Ascending aorta (tissue), 2 donors: ENCODE measurements around the gene DAGLA. TPM values are rescaled to one million over a fixed set of nuclear protein-coding genes. Genes with fewer than 3 reads are reported as not detected.
"Not testable (repeated sequence)": the region's sequence is repeated elsewhere in the genome, so short reads cannot be mapped to it uniquely, and the experiment has no call there.

ENCODE experiments used
- DNase-seq, 2 donors: peaks; one replicate each; pipeline ENCODE4 v3.0.0-alpha.2; 2019; ENCODE audit warnings: low spot score in 2 of 2
- H3K27ac ChIP-seq, 2 donors: fragments of 200-600 bp; sonication (generic); one replicate each; pipeline ENCODE4 v1.5.1; 2016 to 2017; ENCODE audit warnings: mild to moderate bottlenecking in 1 of 2
- H3K27me3 ChIP-seq: fragments of 200-600 bp; sonication (generic); one replicate; pipeline ENCODE4 v1.5.1; 2017
- H3K36me3 ChIP-seq, 2 donors: fragments of 200-600 bp; sonication (generic); one replicate each; pipeline ENCODE4 v1.5.1; 2016
- H3K4me1 ChIP-seq, 2 donors: fragments of 200-600 bp; sonication (generic); one replicate each; pipeline ENCODE4 v1.5.1; 2016 to 2017; ENCODE audit warnings: mild to moderate bottlenecking in 1 of 2
- H3K4me3 ChIP-seq, 2 donors: fragments of 200-600 bp; sonication (generic); one replicate each; pipeline ENCODE4 v1.5.1; 2016 to 2017; ENCODE audit warnings: mild to moderate bottlenecking in 1 of 2
- H3K9me3 ChIP-seq, 2 donors: fragments of 200-600 bp; sonication (generic); one replicate each; pipeline ENCODE4 v1.5.1; 2016
- intact Hi-C: fragments of 100-400 bp; cut with DNase I; formaldehyde crosslinking; loops from one replicate; pipeline ENCODE4 v1.15.1; 2023
- total RNA-seq: library from RNA; depleted of rRNA; stranded (reverse); fragments of >200 nt; gene quantifications from one replicate; pipeline ENCODE4 v1.1.0, GENCODE V29; 2016
- TF ChIP-seq, protein P1 (sequence below), 3 experiments: fragments of 200-600 bp in 2 of 3; fragments of 450-650 bp in 1 of 3; sonication (generic) in 2 of 3; IDR thresholded peaks; one replicate each; pipeline ENCODE4 v1.5.1; 2016 to 2019; ENCODE audit warnings: antibody characterized with exemption in 3 of 3, mild to moderate bottlenecking in 1 of 3, moderate library complexity in 1 of 3

DAGLA gene
- total RNA-seq, 1 donor from 2014 or later: 5.3 TPM

DNA sequence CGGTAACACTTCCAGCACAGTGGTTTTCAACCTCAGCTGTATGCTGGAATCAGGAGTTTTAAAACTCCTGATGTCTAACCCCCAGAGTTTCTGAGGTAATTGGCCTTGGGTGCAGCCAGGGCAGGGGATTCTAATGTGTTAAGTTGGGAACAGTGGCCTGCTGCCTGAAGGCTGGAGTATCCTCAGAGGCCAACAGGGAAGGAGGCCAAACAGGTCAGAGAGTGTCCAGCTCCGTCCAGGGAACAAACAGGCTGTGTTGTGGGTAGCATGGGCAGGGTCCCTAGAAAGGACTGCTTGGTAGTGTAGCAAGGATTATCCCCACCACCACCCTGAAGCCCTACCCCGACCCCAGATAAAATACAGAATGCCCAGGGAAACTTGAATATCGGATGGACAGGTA, 10.8 kb upstream of the DAGLA start:
- Histone ChIP-seq H3K27ac (no peak overlapping the region), H3K4me3 (no peak overlapping the region), H3K9me3 (no peaks in the 10 kb centered on the region), H3K27me3 (no peaks in the 10 kb centered on the region), H3K36me3 (no peaks in the 10 kb centered on the region), H3K4me1 (no peaks in the 10 kb centered on the region)
- no peak for DNase-seq
- TF ChIP-seq, protein P1, sequence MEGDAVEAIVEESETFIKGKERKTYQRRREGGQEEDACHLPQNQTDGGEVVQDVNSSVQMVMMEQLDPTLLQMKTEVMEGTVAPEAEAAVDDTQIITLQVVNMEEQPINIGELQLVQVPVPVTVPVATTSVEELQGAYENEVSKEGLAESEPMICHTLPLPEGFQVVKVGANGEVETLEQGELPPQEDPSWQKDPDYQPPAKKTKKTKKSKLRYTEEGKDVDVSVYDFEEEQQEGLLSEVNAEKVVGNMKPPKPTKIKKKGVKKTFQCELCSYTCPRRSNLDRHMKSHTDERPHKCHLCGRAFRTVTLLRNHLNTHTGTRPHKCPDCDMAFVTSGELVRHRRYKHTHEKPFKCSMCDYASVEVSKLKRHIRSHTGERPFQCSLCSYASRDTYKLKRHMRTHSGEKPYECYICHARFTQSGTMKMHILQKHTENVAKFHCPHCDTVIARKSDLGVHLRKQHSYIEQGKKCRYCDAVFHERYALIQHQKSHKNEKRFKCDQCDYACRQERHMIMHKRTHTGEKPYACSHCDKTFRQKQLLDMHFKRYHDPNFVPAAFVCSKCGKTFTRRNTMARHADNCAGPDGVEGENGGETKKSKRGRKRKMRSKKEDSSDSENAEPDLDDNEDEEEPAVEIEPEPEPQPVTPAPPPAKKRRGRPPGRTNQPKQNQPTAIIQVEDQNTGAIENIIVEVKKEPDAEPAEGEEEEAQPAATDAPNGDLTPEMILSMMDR (IDR thresholded peaks at IDR 0.05): no peak
- intact Hi-C loops: no loop called here

DNA sequence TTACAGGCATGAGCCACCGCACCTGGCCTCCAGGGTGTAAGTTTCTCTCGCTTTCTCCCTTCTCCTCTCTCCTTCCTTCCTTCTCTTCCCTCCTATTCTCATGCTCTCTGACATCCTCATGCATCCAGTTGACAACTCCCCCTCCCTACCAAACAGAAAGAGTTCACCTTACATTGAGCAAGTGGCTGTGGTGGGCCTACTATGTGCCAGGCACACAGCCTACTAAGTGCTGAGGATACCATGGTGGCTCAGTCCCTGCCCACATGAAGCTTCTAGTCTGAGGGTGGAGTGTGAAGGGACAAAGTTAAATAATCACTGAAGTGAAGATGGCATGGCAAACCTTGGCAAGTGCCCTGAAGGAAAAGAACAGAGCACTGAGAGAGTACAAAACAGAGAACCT, 9.6 kb upstream of the DAGLA start:
- no peaks in the 10 kb centered on the region for H3K9me3 ChIP-seq
- intact Hi-C loops: no loop called here
- no peak overlapping the region for H3K4me3 ChIP-seq
- TF ChIP-seq, protein P1 (IDR thresholded peaks at IDR 0.05): no peak
- H3K4me1 ChIP-seq: no peaks in the 10 kb centered on the region
- H3K27me3 ChIP-seq: no peaks in the 10 kb centered on the region
- no peaks in the 10 kb centered on the region for H3K36me3 ChIP-seq
- no peak for DNase-seq
- no peak overlapping the region for H3K27ac ChIP-seq

DNA sequence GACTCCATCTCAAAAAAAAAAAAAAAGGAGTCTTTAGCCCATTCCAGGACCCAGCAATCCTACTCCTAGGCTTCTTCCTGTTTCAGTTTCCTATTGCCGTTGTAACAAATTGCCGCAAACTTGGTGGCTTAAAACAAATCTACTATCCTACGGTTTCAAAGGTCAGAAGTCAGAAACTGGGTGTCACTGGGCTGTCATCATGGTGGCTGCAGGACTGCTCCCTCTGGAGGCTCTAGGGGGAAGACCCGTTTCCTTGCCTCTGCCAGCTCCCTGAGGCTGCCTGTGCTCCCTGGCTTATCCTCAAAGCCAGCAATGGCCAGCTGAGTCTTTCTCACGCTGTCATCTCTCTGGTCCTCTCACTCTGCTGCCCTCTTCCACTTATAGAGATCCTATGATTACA, 8.7 kb upstream of the DAGLA start:
- TF ChIP-seq, protein P1 (IDR thresholded peaks at IDR 0.05): no peak
- Histone ChIP-seq H3K4me3 (no peak overlapping the region), H3K36me3 (no peaks in the 10 kb centered on the region), H3K27ac (no peak overlapping the region), H3K27me3 (no peaks in the 10 kb centered on the region), H3K9me3 (no peaks in the 10 kb centered on the region), H3K4me1 (no peaks in the 10 kb centered on the region)
- intact Hi-C loops: no loop called here
- no peak for DNase-seq

DNA sequence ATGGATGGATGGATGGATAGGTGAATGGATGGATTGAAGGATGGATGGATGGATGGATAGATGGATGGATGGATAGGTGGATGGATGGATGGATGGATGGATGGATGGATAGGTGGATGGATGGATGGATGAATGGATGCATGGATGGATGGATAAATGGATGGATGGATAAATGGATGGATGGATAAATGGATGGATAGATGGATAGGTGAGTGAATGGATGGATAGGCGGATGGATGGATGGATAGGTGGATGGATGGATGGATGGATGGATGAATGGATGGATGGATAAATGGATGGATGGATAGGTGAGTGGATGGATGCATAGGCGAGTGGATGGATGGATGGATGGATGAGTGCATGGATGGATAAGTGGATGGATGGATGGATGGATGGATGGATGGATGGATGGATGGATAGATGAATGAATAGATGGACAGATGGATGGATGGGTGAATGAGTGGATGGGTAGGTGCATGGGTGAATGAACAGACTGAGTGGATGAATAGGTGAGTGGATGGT, 6.2 kb upstream of the DAGLA start:
- DNase-seq, H3K4me3 ChIP-seq, H3K4me1 ChIP-seq, intact Hi-C loops, H3K9me3 ChIP-seq, H3K27ac ChIP-seq, H3K27me3 ChIP-seq, H3K36me3 ChIP-seq: not testable (repeated sequence)

DNA sequence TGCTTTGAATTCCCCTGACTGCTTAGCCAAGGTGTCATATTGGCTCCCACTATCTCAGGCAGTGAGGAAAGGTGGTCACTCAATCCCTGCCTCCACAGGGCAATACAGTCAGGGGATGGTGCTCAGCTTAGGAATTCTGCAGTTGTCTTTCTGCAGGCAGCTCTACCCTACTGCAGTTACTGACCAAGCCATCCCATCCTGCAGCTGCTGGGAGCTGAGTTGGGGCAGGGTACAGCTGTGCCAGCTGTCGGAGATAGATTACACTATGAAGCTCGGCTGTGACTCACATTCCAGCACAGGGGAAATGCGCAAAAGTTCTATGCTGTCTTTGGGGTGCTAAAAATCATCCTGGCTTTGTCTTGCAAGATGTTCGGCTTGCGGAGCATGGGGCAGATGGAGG, 4.4 kb upstream of the DAGLA start:
- TF ChIP-seq, protein P1 (IDR thresholded peaks at IDR 0.05): no peak
- H3K9me3 ChIP-seq: no peaks in the 10 kb centered on the region
- H3K36me3 ChIP-seq: no peaks in the 10 kb centered on the region
- peaks cover 0 to 4% of the 10 kb centered on the region in 2 donors for H3K4me1 ChIP-seq
- no peak overlapping the region for H3K27ac ChIP-seq
- no peak for DNase-seq
- no peaks in the 10 kb centered on the region for H3K27me3 ChIP-seq
- no peak overlapping the region for H3K4me3 ChIP-seq
- intact Hi-C loops: no loop called here

DNA sequence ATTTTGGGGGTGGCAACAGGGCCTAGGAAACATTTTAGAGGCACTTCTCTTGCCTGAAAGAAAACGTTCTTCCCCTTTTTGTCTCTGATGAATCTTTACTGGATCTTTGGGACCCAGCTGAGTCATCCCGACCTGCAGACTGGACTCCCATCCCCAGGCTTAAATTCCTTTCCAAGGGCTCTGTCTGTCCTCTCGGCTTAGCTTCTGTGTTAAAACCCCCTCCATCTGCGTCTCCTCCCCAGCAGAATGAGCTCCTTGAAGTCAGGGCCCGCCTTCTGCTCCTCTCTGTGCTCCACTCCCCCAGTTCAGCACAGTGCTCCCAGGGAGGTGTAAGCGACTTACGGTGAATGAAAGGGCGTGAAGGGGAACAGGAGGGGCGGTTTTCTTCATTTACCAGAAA, 895 bp upstream of the DAGLA start:
- Histone ChIP-seq H3K27me3 (peaks cover 4% of the 10 kb centered on the region), H3K27ac (no peak overlapping the region), H3K4me3 (no peak overlapping the region), H3K36me3 (no peaks in the 10 kb centered on the region), H3K4me1 (peaks cover 0 to 5% of the 10 kb centered on the region in 2 donors), H3K9me3 (no peaks in the 10 kb centered on the region)
- no peak for DNase-seq
- intact Hi-C loops: no loop called here
- TF ChIP-seq, protein P1 (IDR thresholded peaks at IDR 0.05): no peak
